Gastroesophageal sphincter (tissue), 3 donors: ENCODE measurements around the gene SASH3.

Experiments
- POLR2A ChIP-seq, 2 donors: fragments of 450-650 bp; IDR thresholded peaks; one replicate each; pipeline ENCODE4 v1.6.1; 2017; ENCODE audit warnings: antibody characterized with exemption in 2 of 2, mild to moderate bottlenecking in 2 of 2, moderate library complexity in 1 of 2
- TF ChIP-seq, protein P1 (sequence below), 4 experiments: fragments of 200-600 bp in 2 of 4; fragments of 450-650 bp in 2 of 4; sonication (generic) in 1 of 4; IDR thresholded peaks; one replicate each; pipeline ENCODE4 v1.5.1; 2017 to 2019; ENCODE audit warnings: antibody characterized with exemption in 4 of 4, mild to moderate bottlenecking in 2 of 4, moderate library complexity in 2 of 4

DNA sequence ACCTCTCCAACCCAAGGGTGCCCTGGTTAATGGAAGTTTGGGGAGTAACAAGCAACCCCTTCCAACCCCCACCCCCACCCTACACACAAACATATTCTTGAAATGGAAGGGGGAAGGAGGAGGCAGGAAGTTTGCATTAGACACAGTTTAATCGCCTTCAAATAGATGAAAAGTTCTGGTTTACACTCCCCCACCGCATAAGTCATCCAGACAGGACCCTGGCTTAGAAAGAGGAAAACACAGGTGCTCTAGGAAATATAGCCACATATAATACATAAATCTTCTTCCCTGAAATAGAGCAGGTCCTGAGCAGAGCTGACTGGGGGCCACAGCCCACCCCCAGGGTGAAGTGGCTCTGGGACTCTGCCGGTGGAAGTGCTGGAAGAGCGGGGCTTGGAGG lies 25.1 kb downstream of the SASH3 start:
- TF ChIP-seq, protein P1, sequence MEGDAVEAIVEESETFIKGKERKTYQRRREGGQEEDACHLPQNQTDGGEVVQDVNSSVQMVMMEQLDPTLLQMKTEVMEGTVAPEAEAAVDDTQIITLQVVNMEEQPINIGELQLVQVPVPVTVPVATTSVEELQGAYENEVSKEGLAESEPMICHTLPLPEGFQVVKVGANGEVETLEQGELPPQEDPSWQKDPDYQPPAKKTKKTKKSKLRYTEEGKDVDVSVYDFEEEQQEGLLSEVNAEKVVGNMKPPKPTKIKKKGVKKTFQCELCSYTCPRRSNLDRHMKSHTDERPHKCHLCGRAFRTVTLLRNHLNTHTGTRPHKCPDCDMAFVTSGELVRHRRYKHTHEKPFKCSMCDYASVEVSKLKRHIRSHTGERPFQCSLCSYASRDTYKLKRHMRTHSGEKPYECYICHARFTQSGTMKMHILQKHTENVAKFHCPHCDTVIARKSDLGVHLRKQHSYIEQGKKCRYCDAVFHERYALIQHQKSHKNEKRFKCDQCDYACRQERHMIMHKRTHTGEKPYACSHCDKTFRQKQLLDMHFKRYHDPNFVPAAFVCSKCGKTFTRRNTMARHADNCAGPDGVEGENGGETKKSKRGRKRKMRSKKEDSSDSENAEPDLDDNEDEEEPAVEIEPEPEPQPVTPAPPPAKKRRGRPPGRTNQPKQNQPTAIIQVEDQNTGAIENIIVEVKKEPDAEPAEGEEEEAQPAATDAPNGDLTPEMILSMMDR (IDR thresholded peaks at IDR 0.05): no peak
- no peak for TF ChIP-seq POLR2A (IDR thresholded peaks at IDR 0.05)
